AG09309 (cell line): ENCODE data around the gene ADGRD1.

Experiments used
- DNase-seq: peaks from one replicate; pipeline ENCODE4 v3.0.0-alpha.2; 2010; ENCODE audit warnings: low read depth
- H3K4me3 ChIP-seq: 2 replicates; pipeline ENCODE4 v1.5.1; 2011; ENCODE audit warnings: mild to moderate bottlenecking, low read depth, low read length, moderate library complexity; ENCODE audit not compliant: control insufficient read depth
- CTCF ChIP-seq: IDR thresholded peaks from 2 replicates; pipeline ENCODE4 v1.5.1; 2011; ENCODE audit warnings: mild to moderate bottlenecking, low read depth, low read length, inconsistent platforms; ENCODE audit not compliant: insufficient read depth, control insufficient read depth; ENCODE audit errors: missing control alignments

ADGRD1 gene

GRCh38 chr12:131167334-131167733 is 213.6 kb downstream of the ADGRD1 start:
- DNase-seq: no peak
- TF ChIP-seq CTCF: no peak

GRCh38 chr12:131171029-131171428 is 217.3 kb downstream of the ADGRD1 start:
- TF ChIP-seq CTCF: no peak
- DNase-seq: no peak
- H3K4me3 ChIP-seq: no peak overlapping the region

More at GRCh38 chr12:131167334-131167733, 213.6 kb downstream of the ADGRD1 start:
- no peak overlapping the region for H3K4me3 ChIP-seq

- no peak for TF ChIP-seq CTCF
- no peak for DNase-seq
- H3K4me3 ChIP-seq: no peak overlapping the region
Measured at GRCh38 chr12:131174901-131175300, 221.2 kb downstream of the ADGRD1 start.

DNA sequence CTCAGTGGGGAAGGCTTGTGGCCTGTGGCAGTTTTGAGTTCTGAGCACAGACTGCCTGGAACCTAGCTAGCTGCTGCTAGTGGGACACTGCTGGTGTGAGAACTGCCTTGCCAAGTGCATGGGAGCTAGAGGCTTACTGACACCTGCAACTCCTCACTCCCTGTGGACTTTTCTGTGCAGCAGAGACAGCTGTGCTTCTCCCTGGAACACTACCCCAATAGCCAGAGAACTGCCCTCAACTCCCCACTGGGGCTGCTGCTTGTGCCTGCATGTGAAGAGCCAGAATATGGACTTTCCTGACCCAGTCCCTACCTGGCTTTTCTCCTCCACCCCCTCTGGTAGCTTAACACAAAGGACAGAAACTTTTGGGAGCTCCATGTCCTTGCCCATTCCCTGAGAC is 222.6 kb downstream of the ADGRD1 start:
- no peak for TF ChIP-seq CTCF

GRCh38 chr12:131176926-131177325 is 223.2 kb downstream of the ADGRD1 start:
- TF ChIP-seq CTCF: no peak
- no peak for DNase-seq
- no peak overlapping the region for H3K4me3 ChIP-seq

More for the DNA sequence above, 222.6 kb downstream of the ADGRD1 start:
- H3K4me3 ChIP-seq: no peak overlapping the region
- no peak for DNase-seq

DNA sequence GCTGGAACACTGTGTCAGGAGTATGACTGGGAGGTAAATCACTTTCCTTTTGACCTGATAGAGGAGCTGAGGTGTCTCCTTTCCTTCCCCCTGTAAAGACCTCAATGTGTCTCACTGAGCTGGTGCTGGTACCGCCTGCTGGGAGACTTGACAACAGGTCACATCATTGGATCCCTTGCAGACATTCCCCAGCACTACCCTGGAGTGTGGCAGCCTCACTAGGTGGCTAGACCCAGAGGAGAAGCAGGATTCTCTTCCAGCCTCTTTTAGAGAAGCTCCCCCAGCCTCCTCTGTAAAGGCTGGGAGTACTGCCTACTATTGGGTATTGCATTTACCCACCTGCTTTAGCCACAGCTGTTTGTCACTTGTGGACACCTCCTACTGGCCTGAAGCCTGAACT is 223.9 kb downstream of the ADGRD1 start:
- H3K4me3 ChIP-seq: no peak overlapping the region
- no peak for TF ChIP-seq CTCF
- no peak for DNase-seq

- DNase-seq: no peak
- H3K4me3 ChIP-seq: no peak overlapping the region
- TF ChIP-seq CTCF: no peak
Measured at GRCh38 chr12:131187602-131188001, 233.9 kb downstream of the ADGRD1 start.
